ENCODE measurements around the gene ATG16L2.

- peak; percentile 100 for TF ChIP-seq CTCF (conservative IDR thresholded peaks at IDR 0.05)
- no peak for TF ChIP-seq EZH2 (IDR thresholded peaks at IDR 0.05; ENCODE audit: low read depth)
Measured at GRCh38 chr11:72793425-72794367, 20.5 kb upstream of the ATG16L2 start, which contains the start of gene STARD10.
